ENCODE measurements around the gene WDR20.

Gene WDR20

DNA sequence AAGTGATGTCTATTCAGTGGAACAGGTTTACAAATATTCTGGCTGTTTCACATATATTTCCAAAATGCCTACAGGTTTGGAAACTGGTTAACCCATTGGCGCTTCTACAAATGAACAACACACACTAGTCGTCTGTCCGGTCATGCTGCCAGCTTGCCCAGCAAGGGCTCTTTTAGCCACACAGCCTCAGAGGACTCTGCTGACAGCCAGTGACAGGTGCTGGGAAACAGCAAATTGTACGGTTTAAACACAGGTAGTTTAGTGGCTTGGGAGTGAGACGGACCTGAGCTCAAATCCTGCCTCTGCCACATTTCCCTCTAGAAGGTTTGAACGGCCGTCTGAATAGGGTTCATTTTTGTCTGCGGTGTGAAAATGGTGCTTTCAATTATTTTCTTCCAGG is 111.5 kb downstream of the WDR20 start:
- Histone ChIP-seq H3K9me3 (ENCODE audit: control insufficient read depth, insufficient read depth, low read length) (no peaks in the 10 kb centered on the region), H3K79me2 (ENCODE audit: control insufficient read depth, low read length) (no peaks in the 10 kb centered on the region), H3K4me3 (ENCODE audit: low read length) (no peak overlapping the region), H3K27me3 (ENCODE audit: control insufficient read depth, low read length) (0 out of 2 replicates have a peak, but pooled peaks cover 2% of the 10 kb centered on the region), H3K4me1 (ENCODE audit: control insufficient read depth, low read length) (no peaks in the 10 kb centered on the region), H3K27ac (ENCODE audit: low read depth, low read length) (no peak overlapping the region), H3K4me2 (ENCODE audit: low read length) (no peak overlapping the region), H3K9me2 (replicated peaks; ENCODE audit: control insufficient read depth, low read length) (no peaks in the 10 kb centered on the region), H3K36me3 (ENCODE audit: control insufficient read depth, low read length) (no peaks in the 10 kb centered on the region), H4K20me1 (ENCODE audit: control insufficient read depth, insufficient read depth, low read depth, low read length) (no peaks in the 10 kb centered on the region), H3F3A (ENCODE audit: control insufficient read depth, insufficient read depth) (no peaks in the 10 kb centered on the region)
- TF ChIP-seq EZH2phosphoT487 (IDR thresholded peaks at IDR 0.05; ENCODE audit: borderline replicate concordance, low read length): no peak
- TF ChIP-seq, protein P1, sequence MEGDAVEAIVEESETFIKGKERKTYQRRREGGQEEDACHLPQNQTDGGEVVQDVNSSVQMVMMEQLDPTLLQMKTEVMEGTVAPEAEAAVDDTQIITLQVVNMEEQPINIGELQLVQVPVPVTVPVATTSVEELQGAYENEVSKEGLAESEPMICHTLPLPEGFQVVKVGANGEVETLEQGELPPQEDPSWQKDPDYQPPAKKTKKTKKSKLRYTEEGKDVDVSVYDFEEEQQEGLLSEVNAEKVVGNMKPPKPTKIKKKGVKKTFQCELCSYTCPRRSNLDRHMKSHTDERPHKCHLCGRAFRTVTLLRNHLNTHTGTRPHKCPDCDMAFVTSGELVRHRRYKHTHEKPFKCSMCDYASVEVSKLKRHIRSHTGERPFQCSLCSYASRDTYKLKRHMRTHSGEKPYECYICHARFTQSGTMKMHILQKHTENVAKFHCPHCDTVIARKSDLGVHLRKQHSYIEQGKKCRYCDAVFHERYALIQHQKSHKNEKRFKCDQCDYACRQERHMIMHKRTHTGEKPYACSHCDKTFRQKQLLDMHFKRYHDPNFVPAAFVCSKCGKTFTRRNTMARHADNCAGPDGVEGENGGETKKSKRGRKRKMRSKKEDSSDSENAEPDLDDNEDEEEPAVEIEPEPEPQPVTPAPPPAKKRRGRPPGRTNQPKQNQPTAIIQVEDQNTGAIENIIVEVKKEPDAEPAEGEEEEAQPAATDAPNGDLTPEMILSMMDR (IDR thresholded peaks at IDR 0.05; ENCODE audit: low read depth, low read length, poor library complexity, severe bottlenecking): no peak

DNA sequence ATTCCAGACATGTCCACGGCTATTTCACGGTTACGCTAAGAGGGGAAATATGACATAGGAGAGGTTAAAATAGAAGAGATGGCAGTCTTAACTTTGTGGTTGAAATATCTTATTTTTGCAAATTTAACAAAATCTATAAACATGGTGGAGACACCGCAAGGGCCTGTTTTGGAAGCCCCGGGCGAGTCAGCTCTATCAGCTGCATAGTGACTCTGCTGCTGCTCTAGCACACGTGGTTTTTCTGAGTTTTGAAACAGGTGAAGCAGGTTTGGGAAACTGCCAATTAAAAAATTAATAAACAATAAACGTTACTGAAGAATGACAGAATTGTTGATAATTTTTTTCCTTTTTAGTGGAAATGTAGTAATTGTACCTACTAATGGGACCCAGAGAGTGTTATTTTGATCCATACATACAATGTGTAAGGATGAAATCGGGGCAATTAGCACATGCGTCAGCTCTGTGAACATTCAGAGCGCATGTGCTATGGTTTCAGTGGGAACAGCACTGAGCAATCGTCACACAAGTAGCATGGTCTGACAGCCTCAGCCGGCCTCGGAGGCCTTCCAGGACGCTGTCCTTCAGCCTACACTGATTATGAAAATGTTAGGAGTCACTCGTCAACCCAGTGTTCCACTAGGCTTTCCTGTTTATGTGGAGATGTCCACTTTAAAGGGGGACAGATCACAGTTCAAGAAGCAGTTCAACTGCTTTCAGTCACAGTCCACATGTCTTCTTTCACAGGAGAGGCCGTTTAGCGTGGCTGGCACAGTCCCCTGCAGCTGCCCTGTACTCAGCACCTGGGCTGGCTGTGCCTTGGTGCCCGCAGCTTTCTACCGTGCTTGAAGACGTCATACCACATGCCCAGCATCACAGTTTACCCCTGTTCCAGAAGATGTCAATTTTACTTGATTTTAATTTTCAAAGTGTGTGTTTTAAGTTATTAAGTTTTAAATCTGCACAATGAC is 113.4 kb downstream of the WDR20 start:
- no peaks in the 10 kb centered on the region for H3K4me1 ChIP-seq (ENCODE audit: control insufficient read depth, low read length)
- H3K9me2 ChIP-seq (replicated peaks; ENCODE audit: control insufficient read depth, low read length): no peaks in the 10 kb centered on the region
- no peak overlapping the region for H3K4me2 ChIP-seq (ENCODE audit: low read length)
- TF ChIP-seq, protein P1 (IDR thresholded peaks at IDR 0.05; ENCODE audit: low read depth, low read length, poor library complexity, severe bottlenecking): no peak
- TF ChIP-seq EZH2phosphoT487 (IDR thresholded peaks at IDR 0.05; ENCODE audit: borderline replicate concordance, low read length): no peak
- H3K79me2 ChIP-seq (ENCODE audit: control insufficient read depth, low read length): no peaks in the 10 kb centered on the region
- no peak overlapping the region for H3K4me3 ChIP-seq (ENCODE audit: low read length)
- H3K27me3 ChIP-seq (ENCODE audit: control insufficient read depth, low read length): no peaks in the 10 kb centered on the region
- no peaks in the 10 kb centered on the region for H3F3A ChIP-seq (ENCODE audit: control insufficient read depth, insufficient read depth)
- H3K36me3 ChIP-seq (ENCODE audit: control insufficient read depth, low read length): no peaks in the 10 kb centered on the region
- H3K9me3 ChIP-seq (ENCODE audit: control insufficient read depth, insufficient read depth, low read length): no peaks in the 10 kb centered on the region
- H3K27ac ChIP-seq (ENCODE audit: low read depth, low read length): no peak overlapping the region
- no peaks in the 10 kb centered on the region for H4K20me1 ChIP-seq (ENCODE audit: control insufficient read depth, insufficient read depth, low read depth, low read length)

DNA sequence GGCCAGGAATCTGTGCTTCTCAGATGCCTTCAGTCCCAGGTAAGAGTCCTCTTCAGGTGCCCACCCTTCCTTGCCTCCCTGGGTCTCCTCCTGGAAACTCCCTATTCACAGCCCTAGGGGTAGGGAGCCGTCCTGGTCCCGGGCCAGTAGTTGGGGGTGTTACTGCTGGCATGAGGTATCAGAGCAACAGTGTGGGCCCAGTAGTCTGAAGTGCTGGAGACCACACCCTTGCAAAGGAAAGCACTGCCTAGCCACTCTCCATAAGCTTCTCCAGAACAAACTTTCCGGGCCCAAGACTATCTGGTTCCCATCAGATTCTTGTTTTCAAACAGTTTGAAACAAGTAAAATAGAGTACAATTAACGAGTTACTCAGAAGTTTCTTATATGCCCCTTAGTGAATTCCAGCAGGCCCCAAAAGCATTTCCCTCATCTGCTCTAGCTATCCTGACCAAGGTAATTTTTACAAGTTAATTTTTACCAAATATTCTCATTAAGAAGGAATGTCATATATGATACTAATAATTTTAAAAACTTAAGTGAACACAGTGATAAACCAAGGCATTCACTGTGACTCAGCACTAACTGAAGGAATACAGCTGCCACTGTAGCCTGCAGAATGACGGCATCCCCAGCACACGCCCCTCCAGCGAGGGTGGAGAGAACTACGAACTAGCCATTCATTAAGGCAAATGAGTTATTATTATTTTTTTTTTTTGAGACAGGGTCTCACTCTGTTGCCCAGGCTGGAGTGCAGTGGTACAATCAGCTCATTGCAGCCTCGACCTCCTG is 115.9 kb downstream of the WDR20 start:
- no peak overlapping the region for H3K27ac ChIP-seq (ENCODE audit: low read depth, low read length)
- no peaks in the 10 kb centered on the region for H3K4me1 ChIP-seq (ENCODE audit: control insufficient read depth, low read length)

More for the DNA sequence above, 115.9 kb downstream of the WDR20 start:
- H3K4me3 ChIP-seq (ENCODE audit: low read length): no peak overlapping the region
- TF ChIP-seq EZH2phosphoT487 (IDR thresholded peaks at IDR 0.05; ENCODE audit: borderline replicate concordance, low read length): no peak
- TF ChIP-seq, protein P1 (IDR thresholded peaks at IDR 0.05; ENCODE audit: low read depth, low read length, poor library complexity, severe bottlenecking): no peak
- H3K9me2 ChIP-seq (replicated peaks; ENCODE audit: control insufficient read depth, low read length): no peaks in the 10 kb centered on the region
- H3K27me3 ChIP-seq (ENCODE audit: control insufficient read depth, low read length): no peaks in the 10 kb centered on the region
- no peaks in the 10 kb centered on the region for H3K79me2 ChIP-seq (ENCODE audit: control insufficient read depth, low read length)
- no peaks in the 10 kb centered on the region for H4K20me1 ChIP-seq (ENCODE audit: control insufficient read depth, insufficient read depth, low read depth, low read length)
- no peaks in the 10 kb centered on the region for H3K36me3 ChIP-seq (ENCODE audit: control insufficient read depth, low read length)
- H3K4me2 ChIP-seq (ENCODE audit: low read length): no peak overlapping the region
- no peaks in the 10 kb centered on the region for H3K9me3 ChIP-seq (ENCODE audit: control insufficient read depth, insufficient read depth, low read length)
- no peaks in the 10 kb centered on the region for H3F3A ChIP-seq (ENCODE audit: control insufficient read depth, insufficient read depth)
